ENCODE data around the gene THYN1. TPM values are rescaled to one million over a fixed set of nuclear protein-coding genes. Genes with fewer than 3 reads are reported as not detected.
A peak's percentile ranks its signal among the peaks of the same experiment; 100 is the strongest.

The THYN1 gene
- polyA plus RNA-seq, 3 donors = 36.4 to 65.7 (median 57.6) TPM

- H3K27me3 ChIP-seq (ENCODE audit: control insufficient read depth in 2 of 2, insufficient read depth in 2 of 2, low read length in 2 of 2) = peaks cover 0 to 2% of the 10 kb centered on the region in 2 donors
- Mint-ChIP-seq H3K36me3 (no peaks in the 10 kb centered on the region), H3K9me3 (peaks cover 0 to 3% (median 0%) of the 10 kb centered on the region in 7 donors), H3K4me1 (no peaks in the 10 kb centered on the region), H3K27me3 (ENCODE audit: low read depth in 3 of 3) (peaks cover 8 to 28% (median 16%) of the 10 kb centered on the region in 3 donors), H3K4me3 (no peak overlapping the region), H3K27ac (no peak overlapping the region)
- WGBS (ENCODE audit: insufficient coverage) = 97% methylated on average over 6 of the region's 6 CpGs
- no peaks in the 10 kb centered on the region for H4K20me1 ChIP-seq (ENCODE audit: insufficient read depth, low read length)
- TF ChIP-seq CTCF (IDR thresholded peaks at IDR 0.05) = no peak
- no peak for DNase-seq
- no peaks in the 10 kb centered on the region for H3K36me3 ChIP-seq (replicated peaks in 1 of 2; ENCODE audit: control insufficient read depth in 1 of 2, insufficient read depth in 2 of 2, low read length in 2 of 2)
- no peaks in the 10 kb centered on the region for H3K79me2 ChIP-seq (ENCODE audit: insufficient read depth, low read length)
- intact Hi-C loops (cut with micrococcal nuclease) = no loop called here
- H3K27ac ChIP-seq (ENCODE audit: low read depth in 1 of 2, low read length in 2 of 2) = no peak overlapping the region
- no peak overlapping the region for H3K4me2 ChIP-seq (replicated peaks; ENCODE audit: extremely low read depth, low read length, poor library complexity, severe bottlenecking)
- no peaks in the 10 kb centered on the region for H3K9me3 ChIP-seq (replicated peaks in 1 of 2; ENCODE audit: control insufficient read depth in 1 of 2, insufficient read depth in 1 of 2, low read length in 2 of 2)
- no peak overlapping the region for H3K9ac ChIP-seq (ENCODE audit: insufficient read depth, low read length, poor library complexity, severe bottlenecking)
- H3K4me1 ChIP-seq (ENCODE audit: control insufficient read depth in 1 of 2, insufficient read depth in 2 of 2, low read length in 2 of 2) = no peaks in the 10 kb centered on the region
- H2AFZ ChIP-seq (ENCODE audit: insufficient read depth, low read depth, low read length, poor library complexity, severe bottlenecking) = no peak overlapping the region
- no peak overlapping the region for H3K4me3 ChIP-seq (replicated peaks in 1 of 3; ENCODE audit: low read depth in 2 of 3, low read length in 3 of 3)
Observed at GRCh38 chr11:134291196-134291595, 38.0 kb upstream of the THYN1 start.

- Mint-ChIP-seq H3K4me1 (no peaks in the 10 kb centered on the region), H3K27ac (peak overlapping the region in 1 of 7 donors; percentile 6), H3K9me3 (peaks cover 0 to 4% (median 0%) of the 10 kb centered on the region in 7 donors), H3K27me3 (ENCODE audit: low read depth in 3 of 3) (peaks cover 8 to 31% (median 16%) of the 10 kb centered on the region in 3 donors), H3K36me3 (no peaks in the 10 kb centered on the region), H3K4me3 (no peak overlapping the region)
- Histone ChIP-seq H3K36me3 (replicated peaks in 1 of 2; ENCODE audit: control insufficient read depth in 1 of 2, insufficient read depth in 2 of 2, low read length in 2 of 2) (no peaks in the 10 kb centered on the region), H3K9me3 (replicated peaks in 1 of 2; ENCODE audit: control insufficient read depth in 1 of 2, insufficient read depth in 1 of 2, low read length in 2 of 2) (no peaks in the 10 kb centered on the region), H3K27ac (ENCODE audit: low read depth in 1 of 2, low read length in 2 of 2) (no peak overlapping the region), H3K4me3 (replicated peaks in 1 of 3; ENCODE audit: low read depth in 2 of 3, low read length in 3 of 3) (no peak overlapping the region), H4K20me1 (ENCODE audit: insufficient read depth, low read length) (no peaks in the 10 kb centered on the region), H3K27me3 (ENCODE audit: control insufficient read depth in 2 of 2, insufficient read depth in 2 of 2, low read length in 2 of 2) (peaks cover 0 to 2% of the 10 kb centered on the region in 2 donors), H3K4me2 (replicated peaks; ENCODE audit: extremely low read depth, low read length, poor library complexity, severe bottlenecking) (no peak overlapping the region), H3K79me2 (ENCODE audit: insufficient read depth, low read length) (no peaks in the 10 kb centered on the region), H2AFZ (ENCODE audit: insufficient read depth, low read depth, low read length, poor library complexity, severe bottlenecking) (no peak overlapping the region), H3K4me1 (ENCODE audit: control insufficient read depth in 1 of 2, insufficient read depth in 2 of 2, low read length in 2 of 2) (no peaks in the 10 kb centered on the region), H3K9ac (ENCODE audit: insufficient read depth, low read length, poor library complexity, severe bottlenecking) (no peak overlapping the region)
- TF ChIP-seq CTCF (IDR thresholded peaks at IDR 0.05) = no peak
- intact Hi-C loops (cut with micrococcal nuclease) = no loop called here
- no peak for DNase-seq
- 96% methylated on average over 7 of the region's 7 CpGs for WGBS (ENCODE audit: insufficient coverage)
Observed at GRCh38 chr11:134290646-134291045, 37.5 kb upstream of the THYN1 start.
